GM19240 (cell line): Measurements from ENCODE around the gene KRT15.

Experiments used
- DNase-seq: peaks from one replicate; pipeline ENCODE4 v3.0.0; 2011; ENCODE audit warnings: low spot score; ENCODE audit not compliant: insufficient read length

The KRT15 gene

DNA sequence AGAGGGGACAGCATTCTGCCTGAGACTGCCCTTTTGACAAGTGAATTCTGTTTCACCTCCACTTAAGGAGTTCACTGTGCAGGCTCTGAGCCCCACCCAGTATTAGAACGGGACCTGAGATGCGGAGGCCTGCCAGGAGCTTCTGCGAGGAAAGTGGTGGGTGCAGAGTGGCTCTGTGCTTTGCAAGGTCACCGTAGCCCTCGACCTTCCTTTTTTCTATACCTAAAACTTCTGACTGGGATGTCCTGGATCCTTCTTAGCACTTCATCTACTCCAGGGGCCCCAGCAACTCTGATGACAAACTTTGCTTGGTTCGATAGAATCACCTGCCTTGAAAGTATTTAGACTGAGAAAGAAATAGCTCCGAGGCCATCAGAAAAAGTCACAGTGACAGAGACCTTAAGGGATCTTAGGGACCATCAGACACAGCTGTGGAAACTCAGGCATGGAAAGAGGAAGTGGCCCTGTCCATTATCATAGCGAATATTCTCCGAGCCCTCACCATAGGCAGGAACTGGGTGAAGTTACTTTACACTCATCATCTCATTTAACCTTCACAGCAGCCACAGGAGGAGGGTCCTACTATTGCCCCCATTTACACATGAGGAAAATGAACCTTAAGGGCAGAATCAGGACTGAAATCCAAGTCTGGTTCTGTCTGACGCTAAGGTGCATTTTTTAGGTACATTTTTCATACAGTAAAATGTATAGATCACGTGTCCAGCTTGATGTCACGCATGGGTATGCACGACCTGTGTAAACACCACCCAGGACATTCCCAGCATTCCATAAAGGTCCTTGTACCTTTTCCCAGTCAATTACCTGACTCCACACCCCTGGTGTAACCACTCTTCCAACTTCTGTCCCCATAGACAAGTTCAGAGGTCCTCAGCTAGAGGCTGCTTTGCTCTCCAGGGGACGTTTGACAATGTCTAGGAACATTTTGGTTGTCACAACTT is 12.6 kb downstream of the KRT15 start:
- DNase-seq = no peak

DNA sequence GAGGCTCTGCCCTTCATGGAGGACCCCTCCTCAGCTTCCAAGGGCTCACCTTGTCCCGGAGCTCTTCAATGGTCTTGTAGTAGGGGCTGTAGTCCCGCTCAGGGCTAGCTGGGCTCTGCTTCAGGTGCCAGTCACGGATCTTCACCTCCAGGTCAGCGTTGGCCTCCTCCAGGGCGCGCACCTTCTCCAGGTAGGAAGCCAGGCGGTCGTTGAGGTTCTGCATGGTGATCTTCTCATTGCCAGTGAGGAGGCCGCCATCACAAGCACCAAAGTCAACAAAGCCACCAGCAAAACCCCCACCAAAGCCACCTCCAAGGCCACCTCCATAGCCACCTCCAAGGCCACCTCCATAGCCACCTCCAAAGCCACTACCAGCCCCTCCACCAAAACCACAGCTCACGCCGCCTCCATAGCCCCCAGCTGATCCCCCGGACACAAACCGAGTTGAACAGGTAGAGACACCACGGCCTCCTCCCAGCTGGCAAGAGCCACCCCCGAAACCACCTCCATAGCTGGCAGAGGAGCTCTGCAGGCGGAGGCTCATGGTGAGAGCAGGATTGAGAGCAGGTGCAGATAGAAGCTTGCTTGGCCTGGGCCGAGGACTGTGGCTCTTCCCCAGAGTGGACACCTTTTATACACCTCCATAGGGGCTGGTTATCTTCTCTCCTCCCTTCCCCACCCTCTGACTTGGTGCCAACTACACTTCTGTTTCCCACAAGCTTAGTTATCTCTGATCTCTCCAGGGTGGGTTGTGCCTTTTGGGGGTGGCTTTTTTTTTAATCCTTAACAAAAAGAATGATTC is 13.5 kb downstream of the KRT15 start, which contains the start of gene KRT13:
KRT13 (minus strand) TSS at position 606 of the 802 bp plus-strand sequence; CDS start at position 544, 62 bp downstream.
- no peak for DNase-seq

DNA sequence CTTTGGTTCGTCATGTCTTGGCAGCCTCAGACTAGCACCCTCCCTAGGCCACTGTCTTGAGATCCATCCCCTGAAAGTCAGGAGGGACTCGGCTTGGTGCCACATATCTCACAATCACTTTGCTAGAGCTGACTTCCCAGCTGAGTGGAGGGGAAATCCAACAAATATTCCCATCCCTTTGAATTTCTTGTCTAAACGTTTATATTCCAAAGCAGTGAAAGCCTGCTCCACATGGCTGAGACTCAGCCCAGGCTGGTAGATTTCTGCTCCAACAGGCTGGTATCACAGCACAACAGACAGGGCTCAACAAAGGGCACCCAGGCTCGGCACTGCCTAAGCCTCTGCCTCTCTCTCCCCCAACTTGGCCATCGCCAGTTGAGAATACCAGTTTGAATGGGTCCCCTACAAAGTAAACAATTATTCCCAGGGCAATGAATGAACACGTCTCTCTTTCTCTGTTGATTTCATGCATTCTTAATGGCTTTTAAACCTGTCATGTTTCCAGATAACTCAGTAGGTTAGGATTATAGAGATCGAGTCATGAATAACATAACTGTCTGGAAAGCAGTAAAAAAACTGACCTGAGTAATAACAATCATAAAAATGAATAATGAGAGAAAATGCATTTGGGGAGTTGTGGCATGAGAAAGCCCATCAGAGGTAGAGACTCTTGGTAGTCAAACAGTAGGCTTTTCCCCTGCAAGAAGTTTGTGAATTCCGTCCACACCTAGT is 14.3 kb downstream of the KRT15 start:
- no peak for DNase-seq

DNA sequence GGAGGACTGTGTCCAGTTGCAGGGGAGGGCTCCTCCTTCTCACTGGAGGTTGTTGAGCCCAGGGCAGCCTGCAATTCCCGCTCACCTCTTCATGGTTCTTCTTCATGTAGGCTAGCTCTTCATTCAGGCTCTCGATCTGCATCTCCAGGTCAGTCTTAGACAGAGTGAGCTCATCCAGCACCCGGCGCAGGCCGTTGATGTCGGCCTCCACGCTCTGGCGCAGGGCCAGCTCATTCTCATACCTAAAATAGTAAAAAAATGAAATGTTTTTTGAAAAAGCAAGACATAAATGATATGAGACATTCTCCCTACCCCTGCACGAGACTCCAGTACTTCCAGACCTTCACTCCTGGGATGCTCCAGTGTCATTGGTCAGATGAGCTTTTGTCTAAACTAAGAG is 15.5 kb downstream of the KRT15 start:
- DNase-seq = no peak

DNA sequence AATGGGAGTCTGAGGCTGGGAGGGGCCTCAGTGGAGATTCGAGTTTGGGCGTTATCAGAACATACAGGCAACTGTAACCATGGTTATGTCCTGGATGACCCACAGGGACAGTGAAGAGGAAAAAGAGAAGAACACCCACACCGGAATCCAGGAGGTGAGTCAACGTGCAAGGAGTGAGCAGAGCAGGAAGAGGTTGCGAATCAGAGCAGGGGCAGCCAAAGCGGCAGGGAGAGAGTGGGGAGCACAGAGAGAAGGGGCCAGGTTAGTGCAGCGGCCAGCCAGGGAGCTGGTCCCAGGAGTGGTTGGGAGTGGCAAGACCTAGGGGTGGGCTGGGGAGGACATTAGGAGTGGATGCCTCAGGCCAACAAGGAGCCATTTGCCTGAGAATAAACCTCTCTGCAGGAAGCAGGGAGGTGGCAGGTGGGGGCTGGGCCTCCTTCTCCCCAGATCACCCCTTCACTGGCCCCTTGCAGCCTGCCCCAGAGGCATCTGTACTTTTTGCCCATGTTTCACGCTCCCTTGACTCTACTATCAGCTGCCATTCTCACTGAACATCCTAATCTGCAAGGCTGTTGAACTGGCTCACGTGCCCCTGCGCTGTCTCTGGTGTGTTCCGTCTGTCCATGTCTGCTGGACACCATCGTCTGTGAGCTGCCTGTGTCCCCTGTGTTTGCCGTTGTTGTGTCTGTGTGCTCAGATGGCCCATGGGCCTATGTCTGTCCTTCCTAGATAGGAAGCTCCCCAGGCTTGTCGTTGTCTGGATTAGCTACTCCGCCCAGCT is 18.4 kb downstream of the KRT15 start:
- DNase-seq = no peak

DNA sequence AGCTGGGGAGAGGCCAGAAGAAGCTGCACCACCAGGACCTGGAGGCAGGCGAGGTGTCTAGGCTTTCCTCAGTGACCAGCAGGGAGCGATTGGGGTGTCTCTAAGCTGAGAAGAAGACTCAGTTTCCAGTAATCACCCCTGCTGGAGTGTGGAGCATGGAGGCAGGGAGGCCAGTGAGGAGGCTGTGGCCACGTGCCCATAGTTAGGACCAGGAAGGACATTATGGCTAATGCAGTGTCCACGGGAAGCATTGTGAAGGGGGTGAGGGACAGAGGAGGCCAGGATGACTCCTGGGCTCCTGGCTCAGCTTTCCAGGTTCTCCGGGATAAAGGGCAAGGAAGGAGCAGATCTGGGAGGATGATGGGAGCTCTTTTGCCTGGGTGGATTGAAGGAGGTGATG is 19.0 kb downstream of the KRT15 start:
- no peak for DNase-seq

DNA sequence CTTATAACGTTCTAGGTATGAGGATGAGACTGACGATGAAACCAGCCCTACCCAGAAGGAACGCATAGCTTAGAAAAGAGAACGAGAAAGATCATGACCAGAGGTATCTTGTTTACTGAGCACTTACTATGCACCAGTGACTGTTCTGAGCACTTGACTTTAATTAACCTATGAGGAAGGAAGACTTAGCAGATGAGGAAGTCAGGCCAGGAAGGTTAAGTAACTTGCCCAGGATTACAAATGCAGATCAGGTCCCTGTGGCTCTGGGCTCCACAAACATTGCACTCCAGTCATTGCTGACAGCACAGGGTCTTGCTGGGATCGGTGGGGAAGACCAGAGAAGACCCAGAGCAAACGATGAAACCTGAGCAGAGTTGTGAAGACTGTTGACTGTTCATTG is 20.4 kb downstream of the KRT15 start:
- DNase-seq = no peak

DNA sequence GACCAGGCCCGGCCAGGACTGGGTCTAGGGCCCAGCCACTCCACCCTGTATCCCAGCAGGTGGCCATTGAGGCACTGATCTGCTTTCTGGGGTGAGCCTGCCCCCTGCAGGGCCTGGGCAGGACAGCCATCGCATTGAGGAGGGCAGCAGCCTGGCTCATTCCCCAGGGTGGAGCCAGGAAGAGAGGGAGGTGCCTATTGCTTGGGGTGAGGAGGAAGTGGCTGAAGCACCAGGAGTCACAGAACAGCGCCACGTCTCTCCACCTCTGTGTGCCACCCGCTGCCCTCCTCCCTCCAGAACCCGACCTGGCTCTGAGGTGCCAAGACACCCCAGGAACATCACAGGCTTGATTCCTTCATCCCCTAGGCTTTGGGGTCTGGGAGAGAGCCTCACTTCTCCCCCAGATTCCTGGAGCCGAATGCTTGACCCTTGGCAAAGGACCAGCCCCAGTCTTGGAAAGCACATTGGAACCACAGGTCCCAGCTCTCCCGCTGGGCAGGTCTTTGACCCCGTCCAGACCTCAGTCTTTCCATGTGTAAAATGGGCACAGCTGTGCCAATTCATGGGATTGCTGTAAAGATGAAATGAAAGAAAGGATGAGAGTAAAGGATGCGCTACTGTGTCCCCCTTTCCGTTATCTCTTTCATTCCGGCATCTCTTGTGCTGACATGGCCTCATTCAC is 21.7 kb downstream of the KRT15 start:
- peak; percentile 51 for DNase-seq

DNA sequence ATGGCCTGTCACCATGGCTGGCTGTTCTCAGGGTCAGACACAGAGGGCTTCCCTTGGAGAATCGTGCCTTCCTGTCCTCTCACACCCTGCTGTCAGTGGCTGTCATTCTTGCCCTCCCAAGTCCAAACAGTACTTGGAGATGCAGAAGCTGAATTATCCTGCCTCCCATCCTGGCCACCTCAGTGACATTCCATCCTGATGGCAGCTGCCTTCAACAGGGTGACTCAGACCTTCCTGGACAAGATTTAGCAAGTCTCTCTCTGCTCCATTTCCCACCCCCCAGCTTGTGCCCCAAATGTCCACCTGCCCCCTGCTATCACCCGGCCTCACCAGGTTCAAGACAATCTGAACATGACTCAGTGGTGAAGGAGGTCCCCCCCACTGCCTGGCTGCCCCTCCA is 24.2 kb downstream of the KRT15 start:
- no peak for DNase-seq

DNA sequence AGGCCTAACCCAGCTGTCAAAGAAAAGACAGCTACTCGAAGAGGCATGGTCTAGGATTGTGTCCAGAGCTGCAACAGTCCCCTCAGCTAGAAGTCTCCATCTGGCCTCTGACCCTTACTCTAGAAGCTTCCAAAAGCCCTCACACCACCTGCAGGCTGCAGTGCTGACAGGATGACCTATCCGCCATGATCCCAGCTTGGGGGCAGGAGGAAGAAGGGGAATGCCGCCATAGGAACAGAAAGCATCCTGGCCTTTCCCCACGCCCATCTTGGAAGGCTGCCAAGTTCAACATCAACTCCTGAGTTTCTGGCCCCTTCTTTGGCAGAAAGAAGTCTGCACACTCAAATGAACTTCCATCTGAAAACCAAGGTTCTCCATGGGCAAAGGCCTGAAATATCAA is 25.9 kb downstream of the KRT15 start:
- no peak for DNase-seq

DNA sequence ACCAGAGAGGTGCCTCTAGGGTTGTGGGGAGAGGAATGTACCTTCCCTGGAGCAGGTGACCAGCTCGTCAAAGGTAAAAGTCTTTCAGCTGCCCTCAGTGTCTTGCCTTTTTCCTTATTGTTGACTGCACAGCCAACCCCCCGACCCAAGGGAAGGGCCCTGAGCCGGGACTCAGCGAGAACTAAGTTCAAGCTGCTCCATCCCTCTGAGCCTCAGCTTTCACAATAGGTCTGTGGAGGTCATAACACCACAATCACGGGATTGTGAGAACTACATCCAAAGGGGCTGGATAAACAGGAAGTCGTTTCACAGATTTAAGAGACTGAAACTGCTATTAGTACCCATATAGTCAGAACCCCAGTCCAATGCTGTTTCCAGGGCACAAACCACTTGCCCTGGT is 26.3 kb downstream of the KRT15 start:
- no peak for DNase-seq

DNA sequence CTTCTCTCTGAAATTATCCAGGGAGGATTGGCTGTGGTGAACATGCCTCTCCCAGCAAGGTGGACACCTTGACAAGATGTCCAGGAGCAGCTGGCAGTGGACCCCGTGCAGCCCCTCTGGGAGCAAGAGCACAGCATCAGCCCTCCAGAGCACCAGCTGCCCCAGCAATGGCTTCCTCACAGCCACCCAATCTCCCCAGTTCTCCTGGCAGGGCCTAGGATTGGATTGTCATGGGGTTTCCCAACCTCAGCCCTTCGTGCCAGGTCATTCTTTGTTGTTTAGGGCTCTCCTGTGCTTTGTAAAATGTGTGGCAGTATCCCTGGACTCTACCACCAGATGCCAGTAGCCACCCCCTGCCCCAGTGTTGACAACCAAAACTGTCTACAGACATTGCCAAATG is 27.2 kb downstream of the KRT15 start:
- DNase-seq = no peak

DNA sequence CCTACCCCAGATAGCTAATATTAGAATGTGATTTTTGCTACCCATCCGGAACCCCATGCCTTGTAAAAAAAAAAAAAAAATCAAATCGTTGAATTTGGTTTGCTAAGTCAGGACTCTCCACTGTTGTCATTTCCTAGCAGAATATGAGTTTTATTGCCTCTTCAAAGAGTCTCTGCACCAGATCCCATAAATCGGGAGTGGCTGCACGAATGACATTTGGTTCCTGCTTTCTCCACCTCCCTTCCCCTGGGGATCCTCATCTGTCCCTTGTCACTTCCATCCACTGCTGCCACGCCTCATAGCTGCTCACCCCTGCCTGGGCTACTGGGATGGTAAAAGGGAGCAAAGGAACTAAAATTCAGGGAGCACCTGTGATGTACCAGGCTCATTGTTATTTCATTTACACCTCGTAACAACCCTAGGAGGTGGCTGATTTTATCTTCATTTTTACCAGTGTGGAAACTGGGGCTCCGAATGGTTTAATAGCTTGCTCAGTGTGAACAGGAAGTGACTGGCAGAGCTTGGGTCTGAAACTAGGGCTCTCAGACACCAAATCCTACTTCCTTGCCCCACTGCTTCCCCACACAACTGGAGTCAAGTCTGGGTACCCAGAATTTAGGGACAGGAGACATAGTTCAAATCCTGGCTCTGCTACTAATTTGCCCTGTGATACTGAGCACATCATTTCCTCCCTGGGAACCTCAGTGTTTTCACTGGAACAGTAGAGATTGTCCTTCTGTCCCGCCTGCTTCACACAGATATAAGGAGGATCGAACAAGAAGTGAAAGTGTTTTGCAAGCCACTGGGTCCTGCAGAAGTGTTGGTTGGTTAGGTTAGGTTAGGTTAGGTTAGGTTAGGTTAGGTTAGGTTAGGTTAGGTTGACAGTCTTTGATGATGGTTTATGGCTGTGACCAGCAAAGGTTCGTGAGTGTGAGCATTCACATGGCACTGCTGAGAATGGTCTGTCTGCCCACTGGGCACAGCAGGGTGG is 28.4 kb downstream of the KRT15 start:
- DNase-seq = no peak

DNA sequence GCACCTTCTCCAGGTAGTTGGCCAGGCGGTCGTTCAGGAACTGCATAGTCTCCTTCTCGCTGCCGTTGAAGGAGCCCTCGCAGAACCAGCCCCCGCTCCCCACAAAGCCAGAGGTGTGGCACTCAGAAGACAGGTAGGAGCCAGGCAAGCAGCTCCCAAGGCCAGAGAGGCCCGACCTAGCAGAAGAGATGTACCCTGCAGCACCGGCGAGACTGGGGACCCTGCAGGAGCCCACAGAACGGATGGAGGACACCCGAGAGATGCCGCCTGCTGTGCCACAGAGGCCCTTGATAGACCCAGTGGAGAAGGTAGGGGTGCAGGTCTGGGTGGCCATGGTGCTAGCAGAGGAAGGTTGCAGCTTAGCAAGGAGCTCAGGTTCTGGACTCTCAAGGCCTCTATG is 29.2 kb downstream of the KRT15 start, which contains the start of gene KRT36:
KRT36 (minus strand) TSS at position 380 of the 400 bp plus-strand sequence; CDS start at position 334, 46 bp downstream.
- DNase-seq = no peak

DNA sequence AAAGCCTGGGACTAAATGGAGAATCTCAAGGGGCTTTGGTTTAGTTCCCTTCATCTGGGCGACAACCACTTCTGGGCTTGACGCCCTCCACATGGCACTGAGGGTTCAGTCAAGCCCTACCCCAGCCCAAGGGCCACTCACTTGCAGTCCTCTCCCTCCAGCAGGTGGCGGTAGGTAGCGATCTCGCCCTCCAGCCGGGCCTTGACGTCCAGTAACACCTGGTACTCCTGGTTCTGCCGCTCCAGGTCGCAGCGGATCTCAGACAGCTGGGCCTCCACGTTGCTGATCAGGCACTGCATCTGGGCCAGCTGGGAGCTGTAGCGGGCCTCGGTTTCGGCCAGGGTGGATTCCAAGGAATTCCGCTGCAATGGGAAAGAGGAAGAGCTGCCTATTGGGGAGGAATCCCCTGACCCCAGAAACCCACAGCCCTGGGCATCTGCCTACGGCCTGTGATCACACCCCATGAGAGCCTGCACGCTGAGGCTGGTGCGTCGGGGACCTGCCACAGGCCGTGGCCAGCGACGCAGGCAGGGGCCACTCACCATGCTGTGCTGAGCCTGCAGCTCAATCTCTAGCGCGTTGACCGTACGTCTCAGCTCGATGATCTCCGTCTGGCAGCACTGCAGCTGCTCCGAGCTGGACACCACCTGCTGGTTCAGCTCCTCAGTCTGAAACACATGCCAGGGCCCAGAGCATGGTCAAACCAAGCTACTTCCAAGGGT is 31.7 kb downstream of the KRT15 start:
- DNase-seq = no peak

DNA sequence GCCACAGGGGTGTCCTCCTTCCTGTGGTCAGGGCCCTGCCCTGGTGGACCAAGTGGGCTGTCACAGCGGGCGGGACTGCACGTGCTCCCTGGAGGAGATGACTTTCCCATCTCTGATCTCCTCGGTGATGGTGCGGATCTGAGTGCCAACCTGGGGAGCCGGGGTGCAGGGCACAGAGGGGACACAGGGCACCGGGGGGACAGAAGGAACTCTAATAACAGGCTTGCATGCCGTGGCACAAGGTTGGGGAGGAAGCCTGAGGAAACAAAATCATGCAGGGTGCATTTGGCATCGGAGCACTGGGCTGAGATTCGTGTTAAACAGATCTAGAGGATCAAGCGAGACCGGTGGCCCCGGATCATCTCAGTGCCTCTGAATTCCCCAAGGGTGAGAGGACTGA is 32.4 kb downstream of the KRT15 start:
- no peak for DNase-seq

DNA sequence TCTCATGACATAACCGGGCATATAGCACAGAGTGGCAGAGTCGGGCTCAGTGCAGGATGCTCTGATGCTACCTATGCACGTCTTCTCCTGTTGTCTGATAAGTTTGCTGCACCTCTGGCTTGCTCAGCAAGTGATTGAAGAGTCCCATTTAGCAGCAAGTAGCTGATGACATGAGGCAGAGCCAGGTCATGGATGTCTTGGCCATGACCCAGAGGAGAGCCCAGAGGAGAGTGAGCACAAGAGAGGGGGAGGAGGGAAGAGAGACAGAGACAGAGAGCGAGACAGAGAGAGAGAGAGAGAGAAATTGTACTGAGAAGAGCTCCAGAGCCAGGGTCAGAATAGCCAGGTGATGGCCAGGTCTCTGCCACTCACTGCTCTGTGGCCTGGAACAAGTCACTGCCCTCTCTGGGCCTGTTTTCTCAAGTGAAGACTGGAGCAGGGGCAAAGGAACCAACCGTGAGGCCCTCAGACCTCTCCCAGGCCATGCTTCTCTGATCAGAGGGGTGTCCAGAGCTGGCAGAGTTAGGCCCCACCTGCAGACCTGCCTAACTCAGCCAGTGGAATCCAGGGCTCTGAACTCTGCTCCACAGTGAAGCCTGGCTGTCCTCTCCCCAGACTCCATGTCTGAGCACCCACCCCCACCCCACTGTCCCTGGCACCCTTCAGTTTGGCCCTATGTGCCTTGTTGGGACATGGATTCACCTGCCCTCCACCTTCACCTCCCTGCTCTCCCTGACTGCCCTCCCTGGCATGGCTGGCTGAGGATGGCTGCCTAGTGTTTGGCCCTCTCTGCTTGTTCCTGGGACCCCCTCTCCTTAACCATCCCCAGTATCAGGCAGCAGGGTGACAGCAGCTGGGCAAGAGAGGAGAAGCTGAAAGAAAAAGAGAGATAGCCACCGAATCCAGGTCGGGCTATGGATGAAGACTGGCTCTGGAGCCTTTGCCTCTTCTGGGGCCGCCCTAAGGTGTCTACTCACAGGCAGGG is 33.5 kb downstream of the KRT15 start:
- no peak for DNase-seq
